Activated gamma-delta T cell treated with Interleukin-2 at 50 U/mL for 16 hours (primary cell): ENCODE measurements around the gene MOAP1.
"Not testable (repeated sequence)": the region's sequence is repeated elsewhere in the genome, so short reads cannot be mapped to it uniquely, and the experiment has no call there.

ENCODE experiments used
- DNase-seq: peaks from one replicate; pipeline ENCODE4 v3.0.0-alpha.2; 2020

The MOAP1 gene

GRCh38 chr14:93183596-93184317 lies 940 bp downstream of the MOAP1 start:
- DNase-seq: no peak

GRCh38 chr14:93175492-93175891 lies 9.2 kb downstream of the MOAP1 start:
- DNase-seq: no peak

- DNase-seq: not testable (repeated sequence)
These were observed 10.0 kb downstream of the MOAP1 start for GRCh38 chr14:93174731-93175130.

DNA sequence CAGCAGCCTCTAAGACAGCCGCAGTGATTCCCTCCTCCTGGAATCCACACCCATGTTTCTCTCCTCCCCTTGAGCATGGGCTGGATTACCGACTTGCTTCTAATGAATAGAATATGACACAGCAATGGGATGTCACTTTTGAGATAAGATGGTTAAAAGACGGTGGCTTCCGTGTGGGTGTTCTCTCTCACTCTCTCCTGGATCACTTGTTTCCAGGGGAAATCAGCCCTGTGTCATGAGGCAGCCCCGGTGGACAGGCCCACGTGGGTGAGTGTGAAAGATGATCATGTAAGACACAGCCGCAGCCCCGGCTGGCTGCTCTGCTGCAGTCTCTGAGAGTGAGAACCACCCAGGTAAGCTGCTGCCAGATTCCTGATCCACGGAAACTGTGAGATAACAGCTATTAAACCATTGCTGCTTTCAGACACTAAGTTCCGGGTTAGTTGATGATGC lies 10.7 kb downstream of the MOAP1 start:
- no peak for DNase-seq

DNA sequence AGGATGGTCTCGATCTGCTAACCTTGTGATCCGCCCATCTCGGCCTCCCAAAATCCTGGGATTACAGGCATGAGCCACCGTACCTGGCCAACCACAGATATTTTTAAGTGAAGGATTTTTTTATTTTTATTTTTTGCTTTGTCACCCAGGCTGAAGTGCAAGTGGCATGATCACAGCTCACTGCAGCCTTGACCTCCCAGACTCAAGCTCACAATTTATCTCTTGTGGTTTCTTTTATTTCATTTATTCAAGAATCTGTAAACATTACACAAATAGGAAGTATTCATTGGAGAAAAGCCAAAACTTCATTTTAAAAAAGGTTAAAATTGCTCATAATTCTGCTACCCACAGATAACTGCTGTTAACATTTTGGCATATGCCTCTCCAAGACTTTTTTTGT lies 13.3 kb downstream of the MOAP1 start:
- no peak for DNase-seq

DNA sequence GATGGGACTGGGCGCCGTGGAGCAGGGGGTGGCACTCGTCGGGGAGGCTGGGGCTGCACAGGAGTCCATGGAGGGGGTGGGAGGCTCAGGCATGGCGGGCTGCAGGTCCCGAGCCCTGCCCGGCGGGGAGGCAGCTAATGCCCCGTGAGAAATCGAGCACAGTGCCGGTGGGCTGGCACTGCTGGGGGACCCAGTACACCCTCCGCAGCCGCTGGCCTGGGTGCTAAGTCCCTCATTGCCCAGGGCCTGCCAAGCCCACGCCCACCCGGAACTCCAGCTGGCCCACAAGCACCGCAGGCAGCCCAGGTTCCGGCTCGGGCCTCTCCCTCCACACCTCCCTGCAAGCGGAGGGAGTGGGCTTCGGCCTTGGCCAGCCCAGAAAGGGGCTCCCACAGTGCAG lies 14.6 kb downstream of the MOAP1 start:
- DNase-seq: not testable (repeated sequence)

- not testable (repeated sequence) for DNase-seq
These were observed 15.1 kb downstream of the MOAP1 start for GRCh38 chr14:93169619-93170018.

DNA sequence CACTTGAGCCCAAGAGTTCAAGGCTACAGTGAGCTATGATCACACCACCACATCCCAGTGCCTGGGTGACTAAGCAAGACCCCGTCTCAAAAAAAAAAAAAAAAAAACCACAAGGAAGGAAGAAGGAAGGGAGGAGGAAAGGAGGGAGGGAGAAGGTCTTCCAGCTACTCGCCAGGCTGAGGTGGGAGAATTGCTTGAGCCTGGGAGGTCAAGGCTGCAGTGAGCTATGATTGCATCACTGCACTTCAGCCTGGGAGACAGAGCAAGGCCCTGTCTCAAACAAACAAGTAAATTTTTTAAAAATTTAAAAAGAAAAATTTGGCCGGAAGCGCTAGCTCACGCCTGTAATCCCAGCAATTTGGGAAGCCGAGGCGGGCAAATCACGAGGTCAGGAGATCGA lies 16.1 kb downstream of the MOAP1 start:
- not testable (repeated sequence) for DNase-seq

GRCh38 chr14:93165271-93166265 lies 19.1 kb downstream of the MOAP1 start:
- not testable (repeated sequence) for DNase-seq

- DNase-seq: no peak
These were observed 21.1 kb downstream of the MOAP1 start for GRCh38 chr14:93163564-93163963.

DNA sequence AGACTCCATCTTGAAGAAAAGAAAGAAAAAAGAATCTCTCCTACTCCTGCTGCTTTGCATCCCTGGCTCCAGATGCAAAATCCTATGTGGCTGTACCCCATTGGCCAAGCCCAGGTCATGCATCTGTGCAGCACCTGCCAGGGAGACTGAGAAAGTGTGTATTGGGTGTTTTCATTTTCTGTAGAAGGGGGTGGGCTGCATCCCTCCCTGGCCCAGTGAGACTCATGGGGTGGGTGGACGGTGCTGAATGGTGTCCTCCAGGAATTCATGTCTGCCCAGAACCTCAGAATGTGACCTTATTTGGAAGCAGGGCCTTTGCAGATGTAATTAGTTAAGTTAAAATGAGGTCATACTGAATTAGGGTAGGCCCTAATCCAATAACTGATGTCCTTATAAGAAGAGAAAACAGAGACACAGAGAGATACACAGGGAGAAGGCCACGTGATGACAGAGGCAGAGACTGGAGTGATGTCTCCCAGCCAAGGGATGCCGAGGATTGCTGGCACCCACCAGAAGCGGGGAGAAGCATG lies 23.2 kb downstream of the MOAP1 start:
- DNase-seq: no peak

- no peak for DNase-seq
These were observed 24.3 kb downstream of the MOAP1 start for GRCh38 chr14:93160353-93160801.

- DNase-seq: not testable (repeated sequence)
These were observed 24.9 kb downstream of the MOAP1 start for GRCh38 chr14:93159625-93160352.

DNA sequence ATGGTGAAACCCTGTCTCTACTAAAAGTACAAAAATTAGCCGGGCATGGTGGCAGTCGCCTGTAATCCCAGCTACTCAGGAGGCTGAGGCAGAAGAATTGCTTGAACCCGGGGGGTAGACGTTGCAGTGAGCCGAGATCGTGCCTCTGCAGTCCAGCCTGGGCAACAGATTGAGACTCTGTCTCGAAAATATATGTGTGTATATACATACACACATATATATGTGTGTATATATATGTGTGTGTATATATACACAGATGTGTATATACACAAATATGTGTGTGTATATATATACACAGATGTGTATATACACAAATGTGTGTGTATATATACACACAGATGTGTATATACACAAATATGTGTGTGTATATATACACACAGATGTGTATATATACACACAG lies 26.3 kb downstream of the MOAP1 start:
- DNase-seq: not testable (repeated sequence)

- DNase-seq: no peak
These were observed 27.9 kb downstream of the MOAP1 start for GRCh38 chr14:93156693-93157369.

- no peak for DNase-seq
These were observed 29.0 kb downstream of the MOAP1 start for GRCh38 chr14:93155667-93156066.

DNA sequence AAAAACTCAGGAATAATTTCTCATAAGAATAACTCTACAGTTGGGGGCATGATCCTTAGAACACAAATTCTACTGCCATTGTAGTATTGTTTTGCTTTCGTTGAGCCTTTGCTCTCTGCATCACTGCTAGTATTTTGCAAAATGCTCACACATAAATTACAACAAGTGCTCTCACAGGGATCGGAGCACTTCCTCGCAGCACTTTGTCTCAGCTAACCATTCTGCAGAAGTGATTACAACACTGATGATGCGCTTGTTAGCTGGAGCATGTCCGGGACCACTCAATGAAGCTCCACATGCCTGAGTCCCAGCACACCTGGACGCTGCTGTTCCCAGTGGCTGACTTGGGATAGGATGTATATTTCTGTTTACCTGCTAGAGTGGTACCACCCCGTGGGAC lies 31.6 kb downstream of the MOAP1 start:
- no peak for DNase-seq

DNA sequence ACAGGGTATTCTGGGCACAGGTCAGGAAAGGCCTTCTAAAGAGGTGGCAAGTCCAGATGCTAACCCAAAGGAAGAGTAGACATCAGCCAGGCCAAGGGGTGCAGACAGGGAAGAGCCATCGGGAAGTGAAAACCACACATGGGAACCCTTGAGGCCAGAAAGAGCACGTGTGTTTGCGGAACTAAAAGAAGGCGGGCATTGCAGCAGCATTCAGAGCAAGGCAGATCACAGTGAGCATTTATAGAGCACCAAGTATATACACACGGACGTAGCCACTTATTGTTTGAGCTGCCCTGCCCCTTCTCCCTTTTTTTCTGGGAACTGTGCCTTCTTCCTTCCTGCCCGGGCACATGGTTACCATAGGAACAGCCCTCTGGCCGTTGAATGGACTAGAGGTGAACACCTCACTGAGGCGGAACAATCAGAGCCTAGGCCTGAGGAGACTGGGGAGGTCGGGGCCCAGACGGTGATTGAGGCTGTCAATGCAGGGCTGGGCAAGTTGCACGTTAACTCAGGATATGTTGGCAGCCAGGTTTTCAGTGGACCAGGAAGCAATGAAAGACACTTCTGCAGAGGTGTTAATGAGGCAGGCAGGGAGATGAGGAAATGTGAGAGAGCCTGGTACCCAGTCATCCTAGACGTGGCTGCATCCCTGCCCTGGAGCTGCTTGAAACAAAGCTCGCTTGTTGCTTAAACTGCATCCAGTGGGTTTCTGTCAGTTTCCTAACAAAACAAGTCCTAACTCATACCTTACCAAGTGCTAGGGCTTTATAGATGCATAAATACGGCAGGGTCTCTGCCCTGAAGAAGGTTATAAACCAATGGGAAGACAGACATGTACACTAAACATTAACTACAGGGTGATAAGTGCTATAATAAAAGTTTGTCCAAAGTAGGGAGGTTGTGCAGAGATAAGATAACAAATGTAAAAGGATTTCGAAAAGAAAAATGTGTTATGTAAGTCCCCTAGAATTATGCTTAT lies 34.2 kb downstream of the MOAP1 start:
- no peak for DNase-seq

DNA sequence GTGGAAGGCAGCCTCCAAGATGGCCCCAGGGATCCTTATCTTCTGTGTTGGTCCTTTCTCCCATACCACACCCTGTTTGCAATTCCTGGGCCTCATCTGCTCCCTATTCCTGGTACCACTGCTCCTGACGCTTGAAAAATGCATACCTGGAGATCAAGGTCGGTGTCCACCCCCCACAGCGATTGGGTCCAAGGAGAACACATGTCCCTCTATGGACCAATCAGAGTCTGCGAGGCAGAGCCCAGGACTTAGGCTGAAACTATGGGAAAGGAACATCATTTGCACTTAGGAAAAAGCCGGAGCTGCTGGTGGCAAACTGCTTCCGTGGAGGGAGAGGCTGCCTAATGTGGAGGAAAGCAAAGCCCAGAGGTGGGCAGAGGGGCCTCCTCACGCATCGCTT lies 35.7 kb downstream of the MOAP1 start:
- DNase-seq: no peak

DNA sequence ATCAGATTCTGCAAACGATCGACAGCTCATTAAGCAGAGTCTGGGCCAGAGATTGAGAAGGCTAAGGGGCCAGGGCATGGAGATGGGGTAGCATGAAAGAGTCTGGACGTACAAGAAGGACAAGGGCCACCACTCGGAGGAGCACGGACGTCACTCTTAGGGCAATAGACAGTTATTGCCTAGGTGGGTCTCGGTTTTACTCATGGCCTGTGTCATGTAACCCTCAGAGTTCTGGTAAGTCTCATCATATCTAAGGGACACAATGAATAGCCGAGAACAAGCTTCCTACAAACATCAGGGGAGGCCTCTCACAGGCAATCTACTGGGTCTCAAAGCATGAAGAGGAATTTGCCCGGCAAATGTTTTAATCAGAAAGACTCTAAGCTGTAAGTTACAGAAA lies 38.6 kb downstream of the MOAP1 start:
- DNase-seq: no peak
